DOHH2 (cell line): ENCODE results near the gene IRF2.
"Not testable (repeated sequence)": the region's sequence is repeated elsewhere in the genome, so short reads cannot be mapped to it uniquely, and the experiment has no call there.

Experiments used
- H3F3A ChIP-seq: fragments of 200-600 bp; sonication (generic), shearing (Covaris generic); 2 replicates; pipeline ENCODE4 v1.6.0; 2016; ENCODE audit warnings: antibody characterized with exemption, mild to moderate bottlenecking; ENCODE audit not compliant: control insufficient read depth, insufficient read depth
- H3K27ac ChIP-seq: fragments of 200-600 bp; sonication (generic); 2 replicates; pipeline ENCODE4 v1.5.1; 2014; ENCODE audit warnings: low read depth, mild to moderate bottlenecking, low read length, moderate library complexity
- H3K27me3 ChIP-seq: fragments of 200-600 bp; sonication (generic); 2 replicates; pipeline ENCODE4 v1.6.1; 2014; ENCODE audit warnings: mild to moderate bottlenecking, low read length, mixed read lengths; ENCODE audit not compliant: control insufficient read depth
- H3K36me3 ChIP-seq: fragments of 200-600 bp; sonication (generic); 2 replicates; pipeline ENCODE4 v1.6.1; 2014; ENCODE audit warnings: mild to moderate bottlenecking, low read length, moderate library complexity, mixed read lengths; ENCODE audit not compliant: control insufficient read depth
- H3K4me1 ChIP-seq: fragments of 200-600 bp; sonication (generic); 2 replicates; pipeline ENCODE4 v1.6.1; 2014; ENCODE audit warnings: mild to moderate bottlenecking, low read length, mixed read lengths; ENCODE audit not compliant: control insufficient read depth
- H3K4me2 ChIP-seq: fragments of 200-600 bp; sonication (generic); 2 replicates; pipeline ENCODE4 v1.6.0; 2014; ENCODE audit warnings: mild to moderate bottlenecking, low read length, moderate library complexity
- H3K4me3 ChIP-seq: fragments of 200-600 bp; sonication (generic); 2 replicates; pipeline ENCODE4 v1.5.1; 2014; ENCODE audit warnings: mild to moderate bottlenecking, low read length, mixed read lengths
- H3K79me2 ChIP-seq: fragments of 200-600 bp; sonication (generic); 2 replicates; pipeline ENCODE4 v1.6.1; 2014; ENCODE audit warnings: mild to moderate bottlenecking, low read length, mixed read lengths; ENCODE audit not compliant: control insufficient read depth
- H3K9me2 ChIP-seq: fragments of 200-600 bp; sonication (generic); replicated peaks from 2 replicates; pipeline ENCODE4 v1.6.1; 2014; ENCODE audit warnings: mild to moderate bottlenecking, low read length, mixed read lengths; ENCODE audit not compliant: control insufficient read depth
- H3K9me3 ChIP-seq: fragments of 200-600 bp; sonication (generic); 2 replicates; pipeline ENCODE4 v1.6.1; 2014; ENCODE audit warnings: antibody characterized with exemption, low read length, mixed read lengths; ENCODE audit not compliant: control insufficient read depth, insufficient read depth
- H4K20me1 ChIP-seq: fragments of 200-600 bp; sonication (generic); 2 replicates; pipeline ENCODE4 v1.6.0; 2014; ENCODE audit warnings: low read depth, mild to moderate bottlenecking, antibody characterized with exemption, low read length, moderate library complexity; ENCODE audit not compliant: control insufficient read depth, insufficient read depth
- CTCF ChIP-seq: fragments of 200-600 bp; sonication (generic); IDR thresholded peaks from one replicate; pipeline ENCODE4 v1.5.1; 2014; ENCODE audit warnings: antibody characterized with exemption, mild to moderate bottlenecking, low read depth, low read length; ENCODE audit not compliant: poor library complexity, severe bottlenecking
- EZH2phosphoT487 ChIP-seq: fragments of 200-600 bp; sonication (generic); IDR thresholded peaks from 2 replicates; pipeline ENCODE4 v1.6.1; 2017; ENCODE audit warnings: borderline replicate concordance, mild to moderate bottlenecking, antibody characterized with exemption, low read length, moderate library complexity, mixed read lengths

Gene IRF2

GRCh38 chr4:184343502-184344177 is 130.7 kb downstream of the IRF2 start:
- H3K36me3 ChIP-seq: no peaks in the 10 kb centered on the region
- no peaks in the 10 kb centered on the region for H3F3A ChIP-seq
- no peaks in the 10 kb centered on the region for H3K9me2 ChIP-seq
- H3K79me2 ChIP-seq: no peaks in the 10 kb centered on the region
- no peak overlapping the region for H3K27ac ChIP-seq
- H3K4me1 ChIP-seq: peaks cover 48% of the 10 kb centered on the region
- H3K9me3 ChIP-seq: no peaks in the 10 kb centered on the region
- H4K20me1 ChIP-seq: no peaks in the 10 kb centered on the region
- H3K4me2 ChIP-seq: peak overlapping the region; percentile 71
- H3K4me3 ChIP-seq: peak overlapping the region; percentile 62
- H3K27me3 ChIP-seq: peaks cover 58% of the 10 kb centered on the region
- no peak for TF ChIP-seq CTCF
- no peak for TF ChIP-seq EZH2phosphoT487

- not testable (repeated sequence) for H3K9me3 ChIP-seq, H3K9me2 ChIP-seq, H3K36me3 ChIP-seq, H3K4me2 ChIP-seq, H3K79me2 ChIP-seq, H3K4me3 ChIP-seq, H3K27ac ChIP-seq, H3F3A ChIP-seq, H4K20me1 ChIP-seq
- Histone ChIP-seq H3K4me1 (peaks cover 40% of the 10 kb centered on the region), H3K27me3 (peaks cover 52% of the 10 kb centered on the region)
Measured at GRCh38 chr4:184342857-184343237, 131.5 kb downstream of the IRF2 start.

GRCh38 chr4:184342167-184342856 is 132.0 kb downstream of the IRF2 start:
- Histone ChIP-seq H3K9me2 (no peaks in the 10 kb centered on the region), H3K9me3 (no peaks in the 10 kb centered on the region), H3K27me3 (peaks cover 52% of the 10 kb centered on the region), H4K20me1 (no peaks in the 10 kb centered on the region), H3K4me1 (peaks cover 35% of the 10 kb centered on the region), H3F3A (no peaks in the 10 kb centered on the region), H3K4me2 (no peak overlapping the region), H3K79me2 (no peaks in the 10 kb centered on the region), H3K4me3 (no peak overlapping the region), H3K36me3 (no peaks in the 10 kb centered on the region), H3K27ac (no peak overlapping the region)
- TF ChIP-seq CTCF (no peak), EZH2phosphoT487 (no peak)

- peaks cover 16% of the 10 kb centered on the region for H3K4me1 ChIP-seq
- H3K4me2 ChIP-seq, H3K27ac ChIP-seq, H3K4me3 ChIP-seq, H4K20me1 ChIP-seq, H3K36me3 ChIP-seq, H3K9me2 ChIP-seq, H3K9me3 ChIP-seq, H3K79me2 ChIP-seq, H3F3A ChIP-seq: not testable (repeated sequence)
- H3K27me3 ChIP-seq: peaks cover 33% of the 10 kb centered on the region
Measured at GRCh38 chr4:184339398-184340193, 134.8 kb downstream of the IRF2 start.
